Measurements from ENCODE around the gene PDE8B.

Gene PDE8B

GRCh38 chr5:77337686-77338085 lies 127.2 kb downstream of the PDE8B start:
- no peak for TF ChIP-seq CTCF (IDR thresholded peaks at IDR 0.05; ENCODE audit: extremely low read depth, insufficient read depth, missing control alignments)
- in situ Hi-C loops (cut with MboI; ENCODE audit: low pct_unique_long_range_greater_than_20kb, low sequenced_read_pairs, unreplicated experiment) = no loop called here

GRCh38 chr5:77339337-77339890 lies 128.9 kb downstream of the PDE8B start:
- TF ChIP-seq CTCF (IDR thresholded peaks at IDR 0.05; ENCODE audit: extremely low read depth, insufficient read depth, missing control alignments) = no peak
- DNase-seq (ENCODE audit: low spot score) = no peak
- in situ Hi-C loops (cut with MboI; ENCODE audit: low pct_unique_long_range_greater_than_20kb, low sequenced_read_pairs, unreplicated experiment) = no loop called here

More at GRCh38 chr5:77337686-77338085, 127.2 kb downstream of the PDE8B start:
- DNase-seq (ENCODE audit: low spot score) = no peak

- TF ChIP-seq CTCF (IDR thresholded peaks at IDR 0.05; ENCODE audit: extremely low read depth, insufficient read depth, missing control alignments) = no peak
- DNase-seq (ENCODE audit: low spot score) = no peak
- in situ Hi-C loops (cut with MboI; ENCODE audit: low pct_unique_long_range_greater_than_20kb, low sequenced_read_pairs, unreplicated experiment) = no loop called here
Observed at GRCh38 chr5:77343165-77343564, 132.7 kb downstream of the PDE8B start.

- DNase-seq (ENCODE audit: low spot score) = no peak
- in situ Hi-C loops (cut with MboI; ENCODE audit: low pct_unique_long_range_greater_than_20kb, low sequenced_read_pairs, unreplicated experiment) = no loop called here
- TF ChIP-seq CTCF (IDR thresholded peaks at IDR 0.05; ENCODE audit: extremely low read depth, insufficient read depth, missing control alignments) = no peak
Observed at GRCh38 chr5:77347435-77348098, 137.1 kb downstream of the PDE8B start.

GRCh38 chr5:77353251-77353650 lies 142.8 kb downstream of the PDE8B start:
- in situ Hi-C loops (cut with MboI; ENCODE audit: low pct_unique_long_range_greater_than_20kb, low sequenced_read_pairs, unreplicated experiment) = no loop called here
- TF ChIP-seq CTCF (IDR thresholded peaks at IDR 0.05; ENCODE audit: extremely low read depth, insufficient read depth, missing control alignments) = no peak
- no peak for DNase-seq (ENCODE audit: low spot score)

- TF ChIP-seq CTCF (IDR thresholded peaks at IDR 0.05; ENCODE audit: extremely low read depth, insufficient read depth, missing control alignments) = no peak
- in situ Hi-C loops (cut with MboI; ENCODE audit: low pct_unique_long_range_greater_than_20kb, low sequenced_read_pairs, unreplicated experiment) = no loop called here
- no peak for DNase-seq (ENCODE audit: low spot score)
Observed at GRCh38 chr5:77354454-77354853, 144.0 kb downstream of the PDE8B start.

Data from GM13977 (cell line).